SK-N-SH (cell line): ENCODE results near the gene METTL2B. TPM values are rescaled to one million over a fixed set of nuclear protein-coding genes. Genes with fewer than 3 reads are reported as not detected.

Experiments
- CTCF ChIA-PET: fragments of 300-600, 350-600 bp; formaldehyde crosslinking; extraction: SDS; loops from one replicate; lab custom pipeline; 2021; lab: Yijun Ruan, JAX
- POLR2A ChIA-PET: fragments of 350-600 bp; sonication (Branson Sonifier 250); formaldehyde crosslinking; extraction: SDS; loops from one replicate; lab custom pipeline; 2020; ENCODE audit warnings: antibody characterized with exemption, inconsistent platforms; lab: Yijun Ruan, JAX
- DNase-seq: peaks from one replicate; pipeline ENCODE4 v3.0.0; 2012
- H2AFZ ChIP-seq: fragments of 200-600 bp; sonication (generic); 2 replicates; pipeline ENCODE4 v1.8.1; 2016; ENCODE audit warnings: antibody characterized with exemption, mild to moderate bottlenecking, low read depth
- H3F3A ChIP-seq: fragments of 200-600 bp; sonication (generic); replicated peaks from 2 replicates; pipeline ENCODE3; 2016; ENCODE audit warnings: antibody characterized with exemption, mild to moderate bottlenecking; ENCODE audit not compliant: insufficient read depth
- H3K27ac ChIP-seq, 2 experiments: fragments of 200-500 bp in 1 of 2; fragments of 200-600 bp in 1 of 2; sonication (Bioruptor generic) in 1 of 2; sonication (generic), shearing (Covaris generic) in 1 of 2; 2 replicates each; pipeline versions ENCODE4 v1.5.1 to v1.6.1; 2014 to 2016; ENCODE audit warnings: low read depth in 2 of 2, inconsistent platforms in 1 of 2, low read length in 1 of 2, mild to moderate bottlenecking in 1 of 2, mixed read lengths in 1 of 2
- H3K27me3 ChIP-seq: fragments of 200-600 bp; sonication (generic), shearing (Covaris generic); 2 replicates; pipeline ENCODE4 v1.6.1; 2016; ENCODE audit warnings: mixed run types; ENCODE audit not compliant: insufficient read depth
- H3K36me3 ChIP-seq, 2 experiments: fragments of 200-500 bp in 1 of 2; fragments of 200-600 bp in 1 of 2; sonication (Bioruptor generic) in 1 of 2; sonication (generic) in 1 of 2; replicated peaks in 1 of 2; 2 replicates each; pipeline versions ENCODE3 to v1.5.1; 2014 to 2016; ENCODE audit warnings: low read length in 1 of 2, mild to moderate bottlenecking in 1 of 2; ENCODE audit not compliant: insufficient read depth in 2 of 2, control insufficient read depth in 1 of 2
- H3K4me1 ChIP-seq, 2 experiments: fragments of 200-500 bp in 1 of 2; fragments of 200-600 bp in 1 of 2; sonication (Bioruptor generic) in 1 of 2; sonication (generic), shearing (Covaris generic) in 1 of 2; 2 replicates each; pipeline versions ENCODE4 v1.5.1 to v1.6.1; 2014 to 2016; ENCODE audit warnings: low read depth in 1 of 2, low read length in 1 of 2, mixed run types in 1 of 2; ENCODE audit not compliant: insufficient read depth in 2 of 2, control insufficient read depth in 1 of 2
- H3K4me2 ChIP-seq: fragments of 200-600 bp; sonication (generic), shearing (Covaris generic); 2 replicates; pipeline ENCODE4 v1.6.1; 2017; ENCODE audit warnings: mixed run types
- H3K4me3 ChIP-seq, 2 experiments: fragments of 200-500 bp in 1 of 2; fragments of 200-600 bp in 1 of 2; sonication (Bioruptor generic) in 1 of 2; sonication (generic), shearing (Covaris generic) in 1 of 2; 2 replicates each; pipeline versions ENCODE4 v1.5.1 to v1.8.1; 2014 to 2016; ENCODE audit warnings: low read depth in 2 of 2, inconsistent platforms in 1 of 2, low read length in 1 of 2, mild to moderate bottlenecking in 1 of 2, mixed read lengths in 1 of 2, moderate library complexity in 1 of 2
- H3K79me2 ChIP-seq: fragments of 200-600 bp; sonication (generic); 2 replicates; pipeline ENCODE4 v1.8.1; 2017; ENCODE audit warnings: mild to moderate bottlenecking; ENCODE audit not compliant: insufficient read depth
- H3K9ac ChIP-seq: fragments of 200-600 bp; sonication (generic); 2 replicates; pipeline ENCODE4 v1.6.1; 2017; ENCODE audit warnings: mixed run types
- H3K9me2 ChIP-seq: fragments of 200-600 bp; sonication (generic); 2 replicates; pipeline ENCODE4 v1.6.1; 2017; ENCODE audit warnings: mixed run types
- H3K9me3 ChIP-seq: fragments of 200-600 bp; sonication (generic); 2 replicates; pipeline ENCODE4 v1.6.1; 2017; ENCODE audit warnings: mixed run types, mild to moderate bottlenecking, moderate library complexity
- H4K20me1 ChIP-seq: fragments of 200-600 bp; sonication (generic); 2 replicates; pipeline ENCODE4 v1.6.1; 2017; ENCODE audit warnings: mild to moderate bottlenecking, mixed run types; ENCODE audit not compliant: insufficient read depth
- CHD2 ChIP-seq: fragments of 150-350 bp; IDR thresholded peaks from 2 replicates; pipeline ENCODE4 v1.6.1; 2018; ENCODE audit warnings: low read length; ENCODE audit not compliant: partially characterized antibody
- CTCF ChIP-seq: fragments of 200-600 bp; sonication (generic); IDR thresholded peaks from 2 replicates; pipeline ENCODE4 v1.6.1; 2017; ENCODE audit warnings: antibody characterized with exemption, mild to moderate bottlenecking, moderate library complexity
- EP300 ChIP-seq, 2 experiments: IDR thresholded peaks; 2 replicates each; pipeline versions ENCODE4 v1.4.0 to v1.6.1; 2012; ENCODE audit warnings: borderline replicate concordance in 1 of 2, low read depth in 1 of 2, low read length in 1 of 2
- EZH2phosphoT487 ChIP-seq: fragments of 200-600 bp; sonication (generic); IDR thresholded peaks from 2 replicates; pipeline ENCODE4 v1.6.1; 2017; ENCODE audit warnings: low read depth, mixed run types, mild to moderate bottlenecking, antibody characterized with exemption, moderate library complexity, borderline replicate concordance
- FOXJ3 ChIP-seq: sonication (generic); formaldehyde crosslinking; IDR thresholded peaks from 2 replicates; pipeline ENCODE4 v1.5.1; 2020; ENCODE audit warnings: mild to moderate bottlenecking, missing genetic modification reagents
- GABPA ChIP-seq: IDR thresholded peaks from 2 replicates; pipeline ENCODE4 v1.4.0; 2012; ENCODE audit warnings: low read depth, mild to moderate bottlenecking
- JUND ChIP-seq: IDR thresholded peaks from 2 replicates; pipeline ENCODE4 v1.4.0; 2012
- MAX ChIP-seq: IDR thresholded peaks from 2 replicates; pipeline ENCODE4 v1.4.0; 2012; ENCODE audit warnings: low read depth
- MEF2A ChIP-seq: IDR thresholded peaks from 2 replicates; pipeline ENCODE4 v1.4.0; 2012; ENCODE audit warnings: low read depth, borderline replicate concordance
- POLR2AphosphoS5 ChIP-seq: IDR thresholded peaks from 2 replicates; pipeline ENCODE4 v1.6.1; 2012; ENCODE audit warnings: low read depth, low read length
- RAD21 ChIP-seq: IDR thresholded peaks from 2 replicates; pipeline ENCODE4 v1.6.1; 2012; ENCODE audit warnings: mild to moderate bottlenecking, low read length
- RFX5 ChIP-seq: IDR thresholded peaks from 2 replicates; pipeline ENCODE4 v1.6.1; 2012; ENCODE audit warnings: mild to moderate bottlenecking, improper control_type of control experiment, low read length
- RXRA ChIP-seq: IDR thresholded peaks from 2 replicates; pipeline ENCODE4 v1.4.0; 2012; ENCODE audit warnings: low read depth, mild to moderate bottlenecking, borderline replicate concordance
- SMC3 ChIP-seq: IDR thresholded peaks from 2 replicates; pipeline ENCODE4 v1.6.1; 2012; ENCODE audit warnings: low read depth, low read length, improper control_type of control experiment
- TAF1 ChIP-seq: IDR thresholded peaks from 2 replicates; pipeline ENCODE4 v1.6.1; 2012; ENCODE audit warnings: low read depth, mild to moderate bottlenecking, low read length, moderate library complexity, borderline replicate concordance
- TCF12 ChIP-seq: IDR thresholded peaks from 2 replicates; pipeline ENCODE4 v1.4.0; 2012
- TEAD4 ChIP-seq: IDR thresholded peaks from 2 replicates; pipeline ENCODE4 v1.4.0; 2012; ENCODE audit warnings: mild to moderate bottlenecking, borderline replicate concordance; ENCODE audit not compliant: insufficient read depth
- YY1 ChIP-seq: IDR thresholded peaks from 2 replicates; pipeline ENCODE4 v1.4.0; 2012; ENCODE audit warnings: low read depth, mild to moderate bottlenecking
- ZBTB33 ChIP-seq: IDR thresholded peaks from 2 replicates; pipeline ENCODE4 v1.4.0; 2012; ENCODE audit warnings: low read depth, borderline replicate concordance
- WGBS: methylation state at CpG from one replicate; pipeline ENCODE4 v1.1.6; 2017; ENCODE audit warnings: low lambda C conversion rate; 5-methylcytosine and 5-hydroxymethylcytosine counted together
- polyA plus RNA-seq, 3 experiments: library from polyadenylated mRNA; depleted of rRNA; stranded (reverse); fragments of >200 nt; gene quantifications; 2 replicates each; pipeline ENCODE4 v1.2.3, GENCODE V29; 2012

The METTL2B gene
- polyA plus RNA-seq, 1 of the 3 experiments (the other 2 are of a cell fraction): 22.5 TPM

- Histone ChIP-seq H3K4me3 (no peak overlapping the region; a peak in 1 of 4 replicates), H3K9me3 (no peaks in the 10 kb centered on the region), H3K36me3 (no peaks in the 10 kb centered on the region), H3K27me3 (no peaks in the 10 kb centered on the region), H3K9ac (no peak overlapping the region), H3K79me2 (no peaks in the 10 kb centered on the region), H3K4me2 (no peak overlapping the region), H4K20me1 (no peaks in the 10 kb centered on the region), H3K9me2 (no peaks in the 10 kb centered on the region), H3K27ac (no peak overlapping the region), H3F3A (no peaks in the 10 kb centered on the region), H2AFZ (no peak overlapping the region), H3K4me1 (peaks cover 0 to 3% of the 10 kb centered on the region in 2 experiments; a peak in 1 of 4 replicates)
- TF ChIP-seq CTCF (peak; percentile 95), RAD21 (peak; percentile 91), RFX5 (no peak), CHD2 (peak; percentile 23), TEAD4 (no peak), JUND (no peak), SMC3 (peak; percentile 82)
- ChIA-PET CTCF (interaction anchor here (0.6 to 44.5 kb wide), 43 partner anchors 12 to 1473 kb away, joined by 3 to 1901 read pairs (median 4); partner anchors contain the start of genes ATP6V1F, HILPDA, IMPDH1 and METTL2B), POLR2A (interaction anchor here (0.6 to 2.1 kb wide), 6 partner anchors 28 to 244 kb away, joined by 3 to 7 read pairs (median 4); partner anchors contain the start of gene HILPDA)
- DNase-seq: peak; percentile 65
- 18% methylated on average over 7 of the region's 7 CpGs for WGBS
These were observed 49.2 kb upstream of the METTL2B start for GRCh38 chr7:128427289-128427891.

- no peaks in the 10 kb centered on the region for H3K79me2 ChIP-seq
- no peak overlapping the region for H3K4me2 ChIP-seq
- H3K9ac ChIP-seq: no peak overlapping the region
- no peak for DNase-seq
- H3F3A ChIP-seq: no peaks in the 10 kb centered on the region
- ChIA-PET CTCF (interaction anchor here (0.8 to 44.5 kb wide), 9 partner anchors 9 to 453 kb away, joined by 3 to 1901 read pairs (median 22); partner anchors contain the start of genes HILPDA, IMPDH1 and RBM28), POLR2A (interaction anchor here (1.6 kb wide), 1 partner anchor 25 kb away, joined by 4 read pairs; the partner anchor contains the start of gene HILPDA)
- H2AFZ ChIP-seq: no peak overlapping the region
- H3K9me2 ChIP-seq: no peaks in the 10 kb centered on the region
- H4K20me1 ChIP-seq: no peaks in the 10 kb centered on the region
- 64% methylated on average over 3 of the region's 3 CpGs for WGBS
- 0 out of 4 replicates have a peak, but pooled peaks cover 0 to 5% of the 10 kb centered on the region in 2 experiments for H3K4me1 ChIP-seq
- no peaks in the 10 kb centered on the region for H3K9me3 ChIP-seq
- no peaks in the 10 kb centered on the region for H3K27me3 ChIP-seq
- H3K4me3 ChIP-seq: no peak overlapping the region
- no peaks in the 10 kb centered on the region for H3K36me3 ChIP-seq
- no peak overlapping the region for H3K27ac ChIP-seq
- TF ChIP-seq GABPA (no peak), CHD2 (no peak), ZBTB33 (no peak), RXRA (no peak), EP300 (IDR thresholded peaks at IDR 0.05; ENCODE audit: borderline replicate concordance in 1 of 2, low read depth in 1 of 2, low read length in 1 of 2) (no peak), JUND (no peak), MAX (no peak), MEF2A (no peak), POLR2AphosphoS5 (no peak), CTCF (no peak; the same call in 1 of the 2 replicates), SMC3 (no peak), EZH2phosphoT487 (no peak), TAF1 (no peak), FOXJ3 (CRISPR knock-in tag) (no peak), TCF12 (no peak), YY1 (no peak)
These were observed 46.3 kb upstream of the METTL2B start for GRCh38 chr7:128430207-128430606.
